ENCODE results near the gene DAPL1.

DNA sequence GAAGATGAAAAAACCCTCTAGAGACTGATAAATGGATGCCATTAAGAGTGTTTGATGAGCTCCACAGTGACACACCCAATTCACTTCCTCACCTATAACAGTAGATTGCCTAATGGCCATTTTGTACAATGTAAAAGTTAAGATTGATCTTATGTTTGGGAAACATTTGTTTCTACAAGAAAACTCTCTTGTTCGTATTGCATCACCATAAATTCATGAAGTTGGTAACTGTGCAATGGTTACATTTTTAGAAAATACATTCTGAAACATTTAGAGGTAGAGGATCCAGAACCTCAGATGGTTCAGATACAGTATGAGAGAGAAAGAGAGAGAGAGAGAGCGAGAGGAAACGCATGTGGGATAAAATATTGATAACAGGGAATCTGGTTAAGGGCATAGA lies 31.8 kb downstream of the DAPL1 start:
- TF ChIP-seq CTCF (IDR thresholded peaks at IDR 0.05) (no peak), POLR2A (IDR thresholded peaks at IDR 0.05; ENCODE audit: low read depth) (no peak), POLR2AphosphoS5 (IDR thresholded peaks at IDR 0.05) (no peak)

All from esophagus muscularis mucosa (tissue), 3 donors.